ENCODE data around the gene TBX4. TPM values are rescaled to one million over a fixed set of nuclear protein-coding genes. Genes with fewer than 3 reads are reported as not detected.

TBX4 gene
- total and polyA plus RNA-seq, 9 of the 15 experiments (the other 6 are each of a cell fraction or from before 2014, with no cell fraction given), result not detected

GRCh38 chr17:61505846-61506627 lies 53.8 kb downstream of the TBX4 start (continued):
- TF ChIP-seq EWSR1 (IDR thresholded peaks at IDR 0.05; ENCODE audit: borderline replicate concordance, low read depth, partially characterized antibody), result peak; percentile 1

GRCh38 chr17:61507383-61508066 lies 55.3 kb downstream of the TBX4 start:
- H3K9me3 ChIP-seq (replicated peaks; ENCODE audit: control insufficient read depth, insufficient read depth, low read depth, low read length), result no peaks in the 10 kb centered on the region
- no peaks in the 10 kb centered on the region for H3K79me2 ChIP-seq (ENCODE audit: control insufficient read depth, insufficient read depth, low read length)
- no peak overlapping the region for H3K27ac ChIP-seq (ENCODE audit: extremely low read depth, low read depth, low read length)
- peak in 1 of 3 experiments; percentile 86; a peak in 2 of 6 replicates for TF ChIP-seq ZBTB11 (CRISPR knock-in tag; IDR thresholded peaks at IDR 0.05)
- TF ChIP-seq NR2C1 (IDR thresholded peaks at IDR 0.05), result no peak
- no peak for TF ChIP-seq NR2C1 (tag; IDR thresholded peaks at IDR 0.05)
- FAIRE-seq, result no peak
- H3K27me3 ChIP-seq (ENCODE audit: control insufficient read depth in 2 of 2, insufficient read depth in 2 of 2, low read length in 2 of 2), result peaks cover 13 to 19% of the 10 kb centered on the region in 2 experiments; a peak in 4 of 5 replicates
- no peak overlapping the region for H3K4me2 ChIP-seq (ENCODE audit: insufficient read depth, low read length)
- H3K4me1 ChIP-seq (replicated peaks in 1 of 2; ENCODE audit: control insufficient read depth in 2 of 2, insufficient read depth in 2 of 2, low read length in 2 of 2), result no peaks in the 10 kb centered on the region
- H3K36me3 ChIP-seq (ENCODE audit: control insufficient read depth, insufficient read depth, low read length), result no peaks in the 10 kb centered on the region
- ChIA-PET POLR2A (no interaction called here), CTCF (ENCODE audit: low intra/inter-chr PET ratio) (no interaction called here)
- no peak overlapping the region for H3K9ac ChIP-seq (ENCODE audit: insufficient read depth in 1 of 2, low read depth in 2 of 2, low read length in 2 of 2)
- no peaks in the 10 kb centered on the region for H3K9me1 ChIP-seq (ENCODE audit: control insufficient read depth, insufficient read depth, low read length)
- no peak overlapping the region for H3K4me3 ChIP-seq
- no peak for ATAC-seq
- no peak overlapping the region for H2AFZ ChIP-seq (ENCODE audit: low read depth, low read length)
- under 1% methylated on average over 9 of the region's 9 CpGs for WGBS (ENCODE audit: insufficient coverage, low coverage, missing lambda C conversion rate)
- BruUV-seq (replicated peaks), result no TSS peak
- intact Hi-C loops (cut with micrococcal nuclease), result no loop called here
- in situ Hi-C loops (cut with MboI), result no loop called here
- H4K20me1 ChIP-seq (replicated peaks; ENCODE audit: control insufficient read depth, insufficient read depth, low read length), result no peaks in the 10 kb centered on the region
- no peak for DNase-seq (ENCODE audit: extremely low read depth in 1 of 4, low spot score in 3 of 4)

Data from K562 (cell line).